Trophoblast cell (in vitro differentiated cells and primary cell): ENCODE data around the gene DNAJB14. TPM values are rescaled to one million over a fixed set of nuclear protein-coding genes. Genes with fewer than 3 reads are reported as not detected.

Experiments
- DNase-seq, 2 donors: peaks; one replicate each; pipeline ENCODE4 v3.0.0-alpha.2; 2016
- H2AFZ ChIP-seq: 2 replicates; pipeline ENCODE4 v1.6.1; 2013; ENCODE audit warnings: low read length, moderate library complexity, mild to moderate bottlenecking; ENCODE audit not compliant: insufficient read depth, poor library complexity
- H2AK5ac ChIP-seq: 2 replicates; pipeline ENCODE4 v1.6.1; 2013; ENCODE audit warnings: mild to moderate bottlenecking, low read length
- H2BK120ac ChIP-seq: 2 replicates; pipeline ENCODE4 v1.6.1; 2013; ENCODE audit warnings: low read length, mild to moderate bottlenecking, moderate library complexity; ENCODE audit not compliant: insufficient read depth, poor library complexity
- H2BK12ac ChIP-seq: 2 replicates; pipeline ENCODE4 v1.6.1; 2013; ENCODE audit warnings: mild to moderate bottlenecking, low read length, moderate library complexity
- H2BK5ac ChIP-seq: 2 replicates; pipeline ENCODE4 v1.6.1; 2013; ENCODE audit warnings: low read length, low read depth, moderate library complexity, mild to moderate bottlenecking; ENCODE audit not compliant: poor library complexity
- H3K14ac ChIP-seq: 2 replicates; pipeline ENCODE4 v1.6.1; 2013; ENCODE audit warnings: mild to moderate bottlenecking, low read length
- H3K18ac ChIP-seq: 2 replicates; pipeline ENCODE4 v1.6.1; 2013; ENCODE audit warnings: mild to moderate bottlenecking, low read length
- H3K23ac ChIP-seq: 2 replicates; pipeline ENCODE4 v1.6.1; 2013; ENCODE audit warnings: low read length
- H3K27ac ChIP-seq: 2 replicates; pipeline ENCODE4 v1.5.1; 2013; ENCODE audit warnings: low read depth, mild to moderate bottlenecking, inconsistent platforms, low read length, moderate library complexity
- H3K27me3 ChIP-seq: 2 replicates; pipeline ENCODE4 v1.6.1; 2013; ENCODE audit warnings: inconsistent platforms, mild to moderate bottlenecking, low read length, moderate library complexity; ENCODE audit not compliant: insufficient read depth
- H3K36me3 ChIP-seq, 2 experiments: 1 replicate in 1 of 2; 2 replicates in 1 of 2; pipeline ENCODE4 v1.6.1; 2013; ENCODE audit warnings: low read length in 2 of 2, mild to moderate bottlenecking in 2 of 2, moderate library complexity in 1 of 2; ENCODE audit not compliant: insufficient read depth in 2 of 2, control insufficient read depth in 1 of 2
- H3K4ac ChIP-seq: 2 replicates; pipeline ENCODE4 v1.6.1; 2013; ENCODE audit warnings: low read depth, mild to moderate bottlenecking, low read length, moderate library complexity
- H3K4me1 ChIP-seq, 2 experiments: 1 replicate in 1 of 2; 2 replicates in 1 of 2; pipeline ENCODE4 v1.6.1; 2013; ENCODE audit warnings: low read length in 2 of 2, mild to moderate bottlenecking in 2 of 2, moderate library complexity in 1 of 2; ENCODE audit not compliant: insufficient read depth in 2 of 2, control insufficient read depth in 1 of 2
- H3K4me2 ChIP-seq: 2 replicates; pipeline ENCODE4 v1.6.1; 2013; ENCODE audit warnings: inconsistent platforms, mild to moderate bottlenecking, low read length, moderate library complexity
- H3K4me3 ChIP-seq: 2 replicates; pipeline ENCODE4 v1.5.1; 2013; ENCODE audit warnings: mild to moderate bottlenecking, low read depth, low read length, inconsistent platforms
- H3K79me1 ChIP-seq: one replicate; pipeline ENCODE4 v1.6.1; 2013; ENCODE audit warnings: low read length
- H3K79me2 ChIP-seq: 2 replicates; pipeline ENCODE4 v1.6.1; 2013; ENCODE audit warnings: low read length, mild to moderate bottlenecking; ENCODE audit not compliant: control insufficient read depth, insufficient read depth, poor library complexity
- H3K9ac ChIP-seq: 2 replicates; pipeline ENCODE4 v1.6.1; 2013; ENCODE audit warnings: mild to moderate bottlenecking, low read length
- H3K9me3 ChIP-seq: 2 replicates; pipeline ENCODE4 v1.6.1; 2013; ENCODE audit warnings: low read depth, mild to moderate bottlenecking, control low read depth, inconsistent platforms, low read length; ENCODE audit not compliant: insufficient read depth
- H4K12ac ChIP-seq: 2 replicates; pipeline ENCODE4 v1.6.1; 2013; ENCODE audit warnings: low read depth, mild to moderate bottlenecking, low read length, moderate library complexity
- H4K8ac ChIP-seq: 2 replicates; pipeline ENCODE4 v1.6.1; 2013; ENCODE audit warnings: low read depth, mild to moderate bottlenecking, low read length, moderate library complexity
- H4K91ac ChIP-seq: one replicate; pipeline ENCODE4 v1.6.1; 2013; ENCODE audit warnings: low read depth, mild to moderate bottlenecking, low read length, moderate library complexity
- WGBS: extraction: QIAGEN DNeasy Blood & Tissue Kit; methylation state at CpG from one replicate; pipeline ENCODE4 v1.1.7; 2013; ENCODE audit warnings: missing lambda C conversion rate; ENCODE audit not compliant: insufficient read length, insufficient coverage; ENCODE audit errors: extremely low coverage; 5-methylcytosine and 5-hydroxymethylcytosine counted together
- polyA plus RNA-seq: library from polyadenylated mRNA; stranded (reverse); fragments of 200-250 nt; gene quantifications from 2 replicates; pipeline ENCODE4 v1.2.3, GENCODE V29; 2013

The DNAJB14 gene
- 20.7 and 23.2 TPM in 2 replicates for polyA plus RNA-seq

GRCh38 chr4:99946356-99947189 lies at the start of gene DNAJB14:
Gene DNAJB14 (minus strand): TSS chr4:99946618. CDS start chr4:99946571, 47 bp downstream.
- Histone ChIP-seq H4K91ac (peak within 1 kb of the TSS; percentile 87), H3K4me3 (peak within 1 kb of the TSS; percentile 86), H2BK12ac (peak within 1 kb of the TSS; percentile 28), H3K18ac (peak within 1 kb of the TSS; percentile 67), H3K4ac (peak within 1 kb of the TSS; percentile 72), H2AFZ (peak within 1 kb of the TSS; percentile 91), H3K14ac (peak within 1 kb of the TSS; percentile 88), H2BK5ac (peak within 1 kb of the TSS; percentile 53), H2AK5ac (no peak within 1 kb of the TSS), H3K79me1 (peaks cover 21% of the 10 kb centered on the region), H3K27ac (peak within 1 kb of the TSS; percentile 91), H2BK120ac (peak within 1 kb of the TSS; percentile 56), H3K36me3 (peaks cover 0 to 2% of the 10 kb centered on the region in 2 experiments), H4K12ac (peak within 1 kb of the TSS; percentile 79), H3K79me2 (peaks cover 23% of the 10 kb centered on the region), H3K9me3 (no peaks in the 10 kb centered on the region), H3K9ac (peak within 1 kb of the TSS; percentile 55), H4K8ac (peak within 1 kb of the TSS; percentile 90), H3K4me1 (peaks cover 0 to 3% of the 10 kb centered on the region in 2 experiments), H3K4me2 (peak within 1 kb of the TSS; percentile 50), H3K23ac (no peak within 1 kb of the TSS), H3K27me3 (no peaks in the 10 kb centered on the region)
- no CpG with 5 or more reads among the region's 87 CpGs for WGBS
- DNase-seq = peak; percentile 56 to 70

- H3K23ac ChIP-seq = no peak overlapping the region
- no peak overlapping the region for H3K4me3 ChIP-seq
- WGBS = no CpG with 5 or more reads among the region's 3 CpGs
Observed at GRCh38 chr4:99991741-99992140, 45.3 kb upstream of the DNAJB14 start.

GRCh38 chr4:99987681-99988080 lies 41.3 kb upstream of the DNAJB14 start:
- H3K27ac ChIP-seq = no peak overlapping the region
- no peak overlapping the region for H3K9ac ChIP-seq
- no peak overlapping the region for H3K14ac ChIP-seq
- H3K18ac ChIP-seq = no peak overlapping the region
- H3K4ac ChIP-seq = no peak overlapping the region
- no peak overlapping the region for H2BK120ac ChIP-seq
- H4K12ac ChIP-seq = no peak overlapping the region
- H3K36me3 ChIP-seq = no peaks in the 10 kb centered on the region
- no peak overlapping the region for H2AK5ac ChIP-seq
- H2BK12ac ChIP-seq = no peak overlapping the region
- no peaks in the 10 kb centered on the region for H3K4me1 ChIP-seq
- H3K9me3 ChIP-seq = no peaks in the 10 kb centered on the region
- DNase-seq = no peak
- no peak overlapping the region for H3K4me3 ChIP-seq
- H2AFZ ChIP-seq = no peak overlapping the region
- no peaks in the 10 kb centered on the region for H3K79me1 ChIP-seq
- H4K91ac ChIP-seq = no peak overlapping the region
- no peak overlapping the region for H2BK5ac ChIP-seq
- no peak overlapping the region for H3K4me2 ChIP-seq
- H4K8ac ChIP-seq = no peak overlapping the region
- no peaks in the 10 kb centered on the region for H3K27me3 ChIP-seq
- H3K23ac ChIP-seq = no peak overlapping the region
- no peaks in the 10 kb centered on the region for H3K79me2 ChIP-seq

More at GRCh38 chr4:99991741-99992140, 45.3 kb upstream of the DNAJB14 start:
- Histone ChIP-seq H3K4me2 (no peak overlapping the region), H2BK120ac (no peak overlapping the region), H2AFZ (no peak overlapping the region), H3K14ac (no peak overlapping the region), H3K36me3 (no peaks in the 10 kb centered on the region), H2AK5ac (no peak overlapping the region), H4K8ac (no peak overlapping the region), H3K9ac (no peak overlapping the region), H3K27ac (no peak overlapping the region), H3K79me1 (no peaks in the 10 kb centered on the region), H4K91ac (no peak overlapping the region), H3K18ac (no peak overlapping the region), H3K4me1 (no peaks in the 10 kb centered on the region), H3K27me3 (no peaks in the 10 kb centered on the region), H3K4ac (no peak overlapping the region), H3K9me3 (no peaks in the 10 kb centered on the region), H4K12ac (no peak overlapping the region), H2BK12ac (no peak overlapping the region), H2BK5ac (no peak overlapping the region), H3K79me2 (no peaks in the 10 kb centered on the region)
- no peak for DNase-seq

- H2AFZ ChIP-seq = no peak overlapping the region
- H4K12ac ChIP-seq = no peak overlapping the region
- H4K91ac ChIP-seq = no peak overlapping the region
- H3K4me3 ChIP-seq = no peak overlapping the region
- no peaks in the 10 kb centered on the region for H3K36me3 ChIP-seq
- H3K27me3 ChIP-seq = no peaks in the 10 kb centered on the region
- no peak for DNase-seq
- no peak overlapping the region for H3K4me2 ChIP-seq
- H4K8ac ChIP-seq = no peak overlapping the region
- no peak overlapping the region for H3K4ac ChIP-seq
- H3K79me1 ChIP-seq = no peaks in the 10 kb centered on the region
- no peak overlapping the region for H2BK12ac ChIP-seq
- H2AK5ac ChIP-seq = no peak overlapping the region
- no peak overlapping the region for H3K14ac ChIP-seq
- H3K27ac ChIP-seq = no peak overlapping the region
- H3K4me1 ChIP-seq = no peaks in the 10 kb centered on the region
- WGBS = no CpG with 5 or more reads among the region's 4 CpGs
- H2BK5ac ChIP-seq = no peak overlapping the region
- no peak overlapping the region for H2BK120ac ChIP-seq
- no peak overlapping the region for H3K23ac ChIP-seq
- no peaks in the 10 kb centered on the region for H3K79me2 ChIP-seq
- no peak overlapping the region for H3K9ac ChIP-seq
- H3K18ac ChIP-seq = no peak overlapping the region
- H3K9me3 ChIP-seq = no peaks in the 10 kb centered on the region
Observed at GRCh38 chr4:99986792-99987191, 40.4 kb upstream of the DNAJB14 start.
